PC-9 (cell line): ENCODE data around the gene LRMDA. TPM values are rescaled to one million over a fixed set of nuclear protein-coding genes. Genes with fewer than 3 reads are reported as not detected.
A peak's percentile ranks its signal among the peaks of the same experiment; 100 is the strongest.

Experiments used
- BruUV-seq: library from RNA; stranded (reverse); fragments of 400-500 nt; replicated peaks from 2 replicates; lab custom pipeline; 2021; lab: Mats Ljungman, UMichigan
- CTCF ChIA-PET: fragments of 300-600 bp; sonication (Branson Sonifier 250); formaldehyde crosslinking; loops from one replicate; lab custom pipeline; 2022; ENCODE audit warnings: antibody characterized with exemption; lab: Charles Lee
- POLR2A ChIA-PET: fragments of 300-600 bp; sonication (Branson Sonifier 250); formaldehyde crosslinking; loops from one replicate; lab custom pipeline; 2022; ENCODE audit warnings: antibody characterized with exemption; ENCODE audit not compliant: unreplicated experiment; lab: Charles Lee
- DNase-seq, 2 experiments: peaks; one replicate each; pipeline versions ENCODE4 v3.0.0 to v3.0.0-alpha.2; 2015 to 2022; ENCODE audit warnings: mixed read lengths in 1 of 2
- H2AFZ ChIP-seq: fragments of 200-600 bp; sonication (generic); 2 replicates; pipeline ENCODE4 v1.8.1; 2017; ENCODE audit warnings: antibody characterized with exemption
- H3F3A ChIP-seq: fragments of 200-600 bp; sonication (generic); 2 replicates; pipeline ENCODE4 v1.8.1; 2017; ENCODE audit warnings: antibody characterized with exemption, mild to moderate bottlenecking, low read depth; ENCODE audit not compliant: insufficient read depth
- H3K27ac ChIP-seq: fragments of 200-600 bp; sonication (generic); 2 replicates; pipeline ENCODE4 v1.6.1; 2016; ENCODE audit warnings: mixed run types
- H3K27me3 ChIP-seq: fragments of 200-600 bp; sonication (generic); 2 replicates; pipeline ENCODE4 v1.6.1; 2016; ENCODE audit warnings: low read depth, mixed run types; ENCODE audit not compliant: insufficient read depth
- H3K36me3 ChIP-seq: fragments of 200-600 bp; sonication (generic); 2 replicates; pipeline ENCODE4 v1.6.1; 2016; ENCODE audit warnings: low read depth, mixed run types
- H3K4me1 ChIP-seq: fragments of 200-600 bp; sonication (generic); replicated peaks from 2 replicates; pipeline ENCODE4 v1.6.1; 2016; ENCODE audit warnings: mixed run types; ENCODE audit not compliant: insufficient read depth
- H3K4me2 ChIP-seq: fragments of 200-600 bp; sonication (generic); 2 replicates; pipeline ENCODE4 v1.6.1; 2017; ENCODE audit warnings: mixed run types
- H3K4me3 ChIP-seq: fragments of 200-600 bp; sonication (generic); 2 replicates; pipeline ENCODE4 v1.6.1; 2016; ENCODE audit warnings: mixed run types
- H3K79me2 ChIP-seq: fragments of 200-600 bp; sonication (generic); 2 replicates; pipeline ENCODE4 v1.6.1; 2017; ENCODE audit warnings: low read depth, mixed run types
- H3K9me2 ChIP-seq: fragments of 200-600 bp; sonication (generic); 2 replicates; pipeline ENCODE4 v1.8.1; 2017; ENCODE audit warnings: mild to moderate bottlenecking; ENCODE audit not compliant: insufficient read depth
- H3K9me3 ChIP-seq: fragments of 200-600 bp; sonication (generic); 2 replicates; pipeline ENCODE4 v1.8.1; 2016; ENCODE audit warnings: low read depth; ENCODE audit not compliant: insufficient read depth
- H4K20me1 ChIP-seq: fragments of 200-600 bp; sonication (generic); 2 replicates; pipeline ENCODE4 v1.8.1; 2017; ENCODE audit not compliant: insufficient read depth
- EZH2 ChIP-seq: fragments of 200-600 bp; sonication (generic); IDR thresholded peaks from 2 replicates; pipeline ENCODE4 v1.8.0; 2017; ENCODE audit warnings: antibody characterized with exemption, low read depth
- intact Hi-C: fragments of 100-400 bp; cut with micrococcal nuclease; formaldehyde crosslinking; loops from one replicate; pipeline ENCODE4 v1.10.0; 2022; ENCODE audit not compliant: unreplicated experiment
- total RNA-seq: library from RNA; stranded (reverse); gene quantifications from 2 replicates; pipeline ENCODE4 v1.2.3, GENCODE V29; 2021
- TF ChIP-seq, protein P1 (sequence below): fragments of 200-600 bp; sonication (generic); conservative IDR thresholded peaks from 2 replicates; pipeline ENCODE4 v1.6.1; 2017; ENCODE audit warnings: mixed run types, antibody characterized with exemption, mild to moderate bottlenecking, moderate library complexity

LRMDA gene
- total RNA-seq, 1 experiment from 2014 or later = not detected

DNA sequence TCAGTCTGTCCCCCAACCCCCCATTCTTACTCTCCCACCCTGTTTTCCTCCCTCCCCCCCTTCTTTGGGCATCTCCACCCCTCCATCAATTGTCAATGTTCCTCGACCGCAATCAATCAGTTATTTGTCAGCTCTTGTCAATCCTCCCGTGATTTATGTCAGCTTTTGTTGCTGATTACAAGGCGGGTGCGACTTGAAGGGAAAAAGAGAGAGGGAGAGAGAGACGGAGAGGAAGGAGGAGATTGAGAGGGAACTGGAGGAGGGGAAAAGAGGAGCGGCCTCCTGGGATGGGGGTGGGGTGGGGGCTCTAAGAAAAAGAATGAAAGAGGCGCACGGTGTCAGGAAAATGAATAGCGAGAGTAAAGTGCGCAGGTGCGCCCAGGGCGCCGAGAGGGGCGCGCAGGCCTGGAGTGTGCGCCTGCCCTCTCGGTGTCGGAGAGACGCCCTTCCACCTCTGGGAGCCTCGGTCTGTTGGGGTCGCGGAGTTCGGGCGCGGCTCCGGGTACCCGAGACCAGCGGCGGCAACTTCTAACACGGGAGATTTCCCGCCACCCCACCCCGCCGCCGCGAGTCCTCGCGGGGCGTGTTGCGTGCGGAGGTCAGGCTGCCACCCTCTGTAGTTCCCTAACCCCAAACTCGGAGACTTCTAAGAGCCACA lies 28.8 kb upstream of the LRMDA start:
- Histone ChIP-seq H3K9me3 (no peaks in the 10 kb centered on the region), H3K4me2 (peak overlapping the region; percentile 88), H3K4me1 (peaks cover 8% of the 10 kb centered on the region), H3F3A (peaks cover 38% of the 10 kb centered on the region), H3K36me3 (peaks cover 5% of the 10 kb centered on the region; the same call in 1 of the 2 replicates), H3K27me3 (no peaks in the 10 kb centered on the region), H3K79me2 (peaks cover 87% of the 10 kb centered on the region), H3K4me3 (peak overlapping the region; percentile 84), H3K9me2 (no peaks in the 10 kb centered on the region), H4K20me1 (peaks cover 5% of the 10 kb centered on the region), H2AFZ (peak overlapping the region; percentile 84), H3K27ac (peak overlapping the region; percentile 90)
- CTCF ChIA-PET = interaction anchor here (0.9 kb wide), 1 partner anchor 167 kb away, joined by 3 read pairs; the partner anchor contains the start of gene COMTD1
- no TSS peak for BruUV-seq
- DNase-seq = peak; percentile 25 to 46
- intact Hi-C loops = loop anchor here (2.0 to 10.0 kb wide), 4 partner anchors 522 to 1712 kb away; no protein-coding TSS in a partner anchor
- TF ChIP-seq, protein P1, sequence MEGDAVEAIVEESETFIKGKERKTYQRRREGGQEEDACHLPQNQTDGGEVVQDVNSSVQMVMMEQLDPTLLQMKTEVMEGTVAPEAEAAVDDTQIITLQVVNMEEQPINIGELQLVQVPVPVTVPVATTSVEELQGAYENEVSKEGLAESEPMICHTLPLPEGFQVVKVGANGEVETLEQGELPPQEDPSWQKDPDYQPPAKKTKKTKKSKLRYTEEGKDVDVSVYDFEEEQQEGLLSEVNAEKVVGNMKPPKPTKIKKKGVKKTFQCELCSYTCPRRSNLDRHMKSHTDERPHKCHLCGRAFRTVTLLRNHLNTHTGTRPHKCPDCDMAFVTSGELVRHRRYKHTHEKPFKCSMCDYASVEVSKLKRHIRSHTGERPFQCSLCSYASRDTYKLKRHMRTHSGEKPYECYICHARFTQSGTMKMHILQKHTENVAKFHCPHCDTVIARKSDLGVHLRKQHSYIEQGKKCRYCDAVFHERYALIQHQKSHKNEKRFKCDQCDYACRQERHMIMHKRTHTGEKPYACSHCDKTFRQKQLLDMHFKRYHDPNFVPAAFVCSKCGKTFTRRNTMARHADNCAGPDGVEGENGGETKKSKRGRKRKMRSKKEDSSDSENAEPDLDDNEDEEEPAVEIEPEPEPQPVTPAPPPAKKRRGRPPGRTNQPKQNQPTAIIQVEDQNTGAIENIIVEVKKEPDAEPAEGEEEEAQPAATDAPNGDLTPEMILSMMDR = no peak; the same call in 1 of the 2 replicates
- TF ChIP-seq EZH2 = no peak
- POLR2A ChIA-PET = interaction anchor here (0.8 kb wide), 1 partner anchor 165 kb away, joined by 4 read pairs; no protein-coding TSS in a partner anchor

DNA sequence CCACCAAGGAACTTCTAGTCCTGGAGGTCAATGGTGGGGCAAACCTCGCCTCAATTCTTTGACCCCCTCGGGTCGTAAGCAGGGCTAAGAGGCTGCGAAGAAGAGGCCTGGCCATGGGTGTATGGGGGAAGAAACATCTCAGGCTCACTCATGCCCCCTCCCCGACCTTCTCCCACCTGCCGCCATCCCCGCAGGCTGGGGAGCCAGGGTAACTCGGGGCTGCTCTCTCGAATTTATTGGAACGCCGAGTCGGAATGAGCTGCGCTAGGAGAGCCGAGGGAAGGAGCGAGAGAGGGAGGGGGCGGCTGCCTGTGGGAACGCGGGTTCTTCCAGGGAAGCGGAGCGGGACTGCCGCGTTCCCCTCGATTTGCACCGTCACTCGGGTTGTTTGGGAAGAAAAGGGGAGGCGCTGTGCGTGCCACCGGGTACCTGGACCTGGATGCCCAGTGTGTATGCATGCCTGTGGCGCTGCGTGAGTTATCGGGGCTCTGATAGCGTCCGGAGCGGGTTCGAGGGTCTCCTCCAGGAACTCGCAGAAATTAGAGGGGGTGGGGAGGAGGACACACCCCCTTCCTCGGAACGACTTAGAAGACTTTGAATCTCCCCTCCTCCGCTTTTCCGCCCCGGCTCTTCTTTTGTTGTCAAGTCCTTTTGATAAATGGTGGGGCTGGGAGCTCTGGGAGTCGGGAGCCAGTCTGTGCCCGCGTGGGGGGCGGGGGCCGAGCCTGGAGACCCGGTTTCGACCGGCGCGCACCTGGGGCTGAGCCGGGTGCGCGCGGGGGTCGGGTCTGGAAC lies 28.1 kb upstream of the LRMDA start:
- H3K9me2 ChIP-seq = no peaks in the 10 kb centered on the region
- CTCF ChIA-PET = no interaction called here
- no TSS peak for BruUV-seq
- H3K4me1 ChIP-seq = peaks cover 8% of the 10 kb centered on the region
- H3K27me3 ChIP-seq = no peaks in the 10 kb centered on the region
- POLR2A ChIA-PET = no interaction called here
- peaks cover 86% of the 10 kb centered on the region for H3K79me2 ChIP-seq
- H3K36me3 ChIP-seq = peaks cover 5% of the 10 kb centered on the region; the same call in 1 of the 2 replicates
- peak overlapping the region; percentile 88 for H3K4me2 ChIP-seq
- H3K9me3 ChIP-seq = no peaks in the 10 kb centered on the region
- intact Hi-C loops = loop anchor here (2.0 to 10.0 kb wide), 4 partner anchors 521 to 1711 kb away; no protein-coding TSS in a partner anchor
- peak overlapping the region; percentile 84 for H3K4me3 ChIP-seq
- peak overlapping the region; percentile 84 for H2AFZ ChIP-seq
- TF ChIP-seq, protein P1 = no peak; the same call in 1 of the 2 replicates
- TF ChIP-seq EZH2 = no peak
- peak; percentile 20 to 52 for DNase-seq
- peaks cover 31% of the 10 kb centered on the region for H3F3A ChIP-seq
- H4K20me1 ChIP-seq = peaks cover 5% of the 10 kb centered on the region
- peak overlapping the region; percentile 90 for H3K27ac ChIP-seq
